ENCODE results near the gene A4GALT.
A peak's percentile ranks its signal among the peaks of the same experiment; 100 is the strongest.
"Not testable (repeated sequence)": the region's sequence is repeated elsewhere in the genome, so short reads cannot be mapped to it uniquely, and the experiment has no call there.

A4GALT gene

GRCh38 chr22:42734406-42734805, 13.7 kb upstream of the A4GALT start:
- H3K4me3 ChIP-seq (ENCODE audit: low read depth, low read length), result no peak overlapping the region
- DNase-seq (ENCODE audit: low read depth), result no peak
- TF ChIP-seq CTCF (IDR thresholded peaks at IDR 0.05; ENCODE audit: insufficient read depth, low read depth, low read length, missing control alignments), result no peak

- not testable (repeated sequence) for H3K4me3 ChIP-seq (ENCODE audit: low read depth, low read length); DNase-seq (ENCODE audit: low read depth)
Measured at GRCh38 chr22:42733394-42733793, 12.7 kb upstream of the A4GALT start.

- TF ChIP-seq CTCF (IDR thresholded peaks at IDR 0.05; ENCODE audit: insufficient read depth, low read depth, low read length, missing control alignments), result no peak
- no peak overlapping the region for H3K4me3 ChIP-seq (ENCODE audit: low read depth, low read length)
Measured at GRCh38 chr22:42732081-42732480, 11.4 kb upstream of the A4GALT start.

GRCh38 chr22:42726811-42727210, 6.1 kb upstream of the A4GALT start:
- TF ChIP-seq CTCF (IDR thresholded peaks at IDR 0.05; ENCODE audit: insufficient read depth, low read depth, low read length, missing control alignments), result no peak
- DNase-seq (ENCODE audit: low read depth), result no peak
- H3K4me3 ChIP-seq (ENCODE audit: low read depth, low read length), result no peak overlapping the region

More at GRCh38 chr22:42732081-42732480, 11.4 kb upstream of the A4GALT start:
- DNase-seq (ENCODE audit: low read depth), result no peak

GRCh38 chr22:42725606-42726355, 5.1 kb upstream of the A4GALT start:
- no peak overlapping the region for H3K4me3 ChIP-seq (ENCODE audit: low read depth, low read length)
- DNase-seq (ENCODE audit: low read depth), result no peak
- TF ChIP-seq CTCF (IDR thresholded peaks at IDR 0.05; ENCODE audit: insufficient read depth, low read depth, low read length, missing control alignments), result no peak

- TF ChIP-seq CTCF (IDR thresholded peaks at IDR 0.05; ENCODE audit: insufficient read depth, low read depth, low read length, missing control alignments), result no peak
- no peak overlapping the region for H3K4me3 ChIP-seq (ENCODE audit: low read depth, low read length)
- DNase-seq (ENCODE audit: low read depth), result no peak
Measured at GRCh38 chr22:42724062-42724461, 3.4 kb upstream of the A4GALT start.

GRCh38 chr22:42721045-42721434, 370 bp upstream of the A4GALT start:
- no peak for TF ChIP-seq CTCF (IDR thresholded peaks at IDR 0.05; ENCODE audit: insufficient read depth, low read depth, low read length, missing control alignments)
- DNase-seq (ENCODE audit: low read depth), result no peak
- peak overlapping the region; percentile 55 for H3K4me3 ChIP-seq (ENCODE audit: low read depth, low read length)
